CD4-positive, alpha-beta memory T cell (primary cell): Measurements from ENCODE around the gene LMAN2. TPM values are rescaled to one million over a fixed set of nuclear protein-coding genes. Genes with fewer than 3 reads are reported as not detected.
A peak's percentile ranks its signal among the peaks of the same experiment; 100 is the strongest.

Experiments
- CTCF ChIA-PET: fragments of 350-600 bp; sonication (Branson Sonifier 250); formaldehyde crosslinking; loops from one replicate; lab custom pipeline; 2021; ENCODE audit warnings: inconsistent platforms; ENCODE audit not compliant: partially characterized antibody; lab: Charles Lee
- POLR2A ChIA-PET: fragments of 350-600 bp; sonication (Branson Sonifier 250); formaldehyde crosslinking; loops from one replicate; lab custom pipeline; 2021; ENCODE audit not compliant: partially characterized antibody; lab: Charles Lee
- DNase-seq, 5 donors: peaks; one replicate each; pipeline versions ENCODE4 v3.0.0 to v3.0.0-alpha.2; 2020 to 2022; ENCODE audit warnings: mixed read lengths in 1 of 5
- H3K27ac ChIP-seq: one replicate; pipeline ENCODE4 v1.7.0; 2013; ENCODE audit warnings: low read depth, low read length
- H3K27me3 ChIP-seq: 2 replicates; pipeline ENCODE4 v1.7.0; 2013; ENCODE audit warnings: mild to moderate bottlenecking, low read length, moderate library complexity; ENCODE audit not compliant: insufficient read depth
- H3K36me3 ChIP-seq: 2 replicates; pipeline ENCODE4 v1.7.0; 2013; ENCODE audit warnings: mild to moderate bottlenecking, low read length, moderate library complexity; ENCODE audit not compliant: insufficient read depth
- H3K4me1 ChIP-seq: 2 replicates; pipeline ENCODE4 v1.7.0; 2013; ENCODE audit warnings: mild to moderate bottlenecking, low read length, moderate library complexity; ENCODE audit not compliant: insufficient read depth
- H3K4me3 ChIP-seq, 2 donors: one replicate each; pipeline ENCODE4 v1.7.0; 2013; ENCODE audit warnings: low read length in 2 of 2, mild to moderate bottlenecking in 1 of 2
- H3K9me3 ChIP-seq, 2 donors: one replicate each; pipeline ENCODE4 v1.7.0; 2013; ENCODE audit warnings: low read length in 2 of 2, control low read depth in 1 of 2; ENCODE audit not compliant: control insufficient read depth in 1 of 2
- H3K27ac Mint-ChIP-seq, 7 donors: one replicate each; pipeline ENCODE4 v1.8.0; 2020 to 2021; ENCODE audit warnings: mixed read lengths in 7 of 7, mild to moderate bottlenecking in 6 of 7, inconsistent platforms in 3 of 7, moderate library complexity in 3 of 7
- H3K27me3 Mint-ChIP-seq, 2 donors: one replicate each; pipeline ENCODE4 v1.8.0; 2020 to 2021; ENCODE audit warnings: mixed read lengths in 2 of 2
- H3K36me3 Mint-ChIP-seq, 2 donors: one replicate each; pipeline ENCODE4 v1.8.0; 2020 to 2021; ENCODE audit warnings: mixed read lengths in 2 of 2, inconsistent platforms in 1 of 2, mild to moderate bottlenecking in 1 of 2
- H3K4me1 Mint-ChIP-seq, 4 donors: one replicate each; pipeline ENCODE4 v1.8.0; 2020 to 2021; ENCODE audit warnings: mixed read lengths in 4 of 4, mild to moderate bottlenecking in 1 of 4
- H3K4me3 Mint-ChIP-seq, 8 donors: one replicate each; pipeline ENCODE4 v1.8.0; 2020 to 2021; ENCODE audit warnings: mixed read lengths in 8 of 8, mild to moderate bottlenecking in 7 of 8, moderate library complexity in 6 of 8, inconsistent platforms in 3 of 8
- H3K9me3 Mint-ChIP-seq, 8 donors: one replicate each; pipeline ENCODE4 v1.8.0; 2020 to 2021; ENCODE audit warnings: mixed read lengths in 8 of 8, mild to moderate bottlenecking in 5 of 8, inconsistent platforms in 3 of 8, moderate library complexity in 1 of 8
- intact Hi-C: fragments of 100-400 bp; cut with micrococcal nuclease; formaldehyde crosslinking; loops from one replicate; pipeline ENCODE4 v1.15.1; 2023
- polyA plus RNA-seq, 2 donors: library from polyadenylated mRNA; unstranded; fragments of 300-500 nt; fragmentation: Illumina TruSeq; gene quantifications; one replicate each; pipeline ENCODE4 v1.2.3, GENCODE V29; 2021
- total RNA-seq, 2 experiments: library from RNA; stranded (reverse); gene quantifications; one replicate each; pipeline ENCODE4 v1.2.3, GENCODE V29; 2021

Gene LMAN2
- total and polyA plus RNA-seq, 4 experiments from 2014 or later = 114 to 322 (median 173) TPM

- Mint-ChIP-seq H3K27me3 (no peaks in the 10 kb centered on the region), H3K9me3 (peaks cover 0 to 5% (median 0%) of the 10 kb centered on the region in 8 donors), H3K36me3 (peaks cover 38 to 57% of the 10 kb centered on the region in 2 donors), H3K27ac (peak overlapping the region; percentile 60 to 90 (median 84)), H3K4me3 (peak overlapping the region in 4 of 8 donors; percentile 17 to 61 (median 37)), H3K4me1 (peaks cover 36 to 57% (median 47%) of the 10 kb centered on the region in 4 donors)
- CTCF ChIA-PET = interaction anchor here (1.2 to 7.9 kb wide), 3 partner anchors 13 to 183 kb away, joined by 6 to 42 read pairs (median 6); no protein-coding TSS in a partner anchor
- POLR2A ChIA-PET = interaction anchor here (0.7 to 1.1 kb wide), 2 partner anchors 11 to 13 kb away, joined by 3 read pairs; no protein-coding TSS in a partner anchor
- Histone ChIP-seq H3K27me3 (no peaks in the 10 kb centered on the region), H3K36me3 (peaks cover 44% of the 10 kb centered on the region), H3K4me1 (peaks cover 37% of the 10 kb centered on the region), H3K27ac (no peak overlapping the region), H3K9me3 (no peaks in the 10 kb centered on the region), H3K4me3 (no peak overlapping the region)
- intact Hi-C loops = no loop called here
- peak in 1 of 5 donors; percentile 38 for DNase-seq
Observed at GRCh38 chr5:177296581-177296980, 54.9 kb downstream of the LMAN2 start.

GRCh38 chr5:177295924-177296323, 55.5 kb downstream of the LMAN2 start:
- Histone ChIP-seq H3K4me3 (no peak overlapping the region), H3K4me1 (peaks cover 30% of the 10 kb centered on the region), H3K9me3 (no peaks in the 10 kb centered on the region), H3K27me3 (no peaks in the 10 kb centered on the region), H3K27ac (no peak overlapping the region), H3K36me3 (peaks cover 47% of the 10 kb centered on the region)
- Mint-ChIP-seq H3K27ac (peak overlapping the region; percentile 39 to 90 (median 84)), H3K36me3 (peaks cover 40 to 60% of the 10 kb centered on the region in 2 donors), H3K4me3 (peak overlapping the region in 4 of 8 donors; percentile 7 to 48 (median 28)), H3K4me1 (peaks cover 33 to 51% (median 42%) of the 10 kb centered on the region in 4 donors), H3K9me3 (peaks cover 0 to 3% (median 0%) of the 10 kb centered on the region in 8 donors), H3K27me3 (no peaks in the 10 kb centered on the region)
- ChIA-PET POLR2A (interaction anchor here (1.1 kb wide), 1 partner anchor 12 kb away, joined by 3 read pairs; no protein-coding TSS in a partner anchor), CTCF (interaction anchor here (1.2 to 7.9 kb wide), 3 partner anchors 14 to 182 kb away, joined by 6 to 42 read pairs (median 6); no protein-coding TSS in a partner anchor)
- intact Hi-C loops = no loop called here
- no peak for DNase-seq

- peaks cover 21 to 38% (median 30%) of the 10 kb centered on the region in 4 donors for H3K4me1 Mint-ChIP-seq
- H3K27me3 Mint-ChIP-seq = no peaks in the 10 kb centered on the region
- ChIA-PET POLR2A (interaction anchor here (0.6 to 2.0 kb wide), 2 partner anchors 9 to 112 kb away, joined by 3 to 6 read pairs; partner anchors contain the start of genes PRELID1 and RAB24), CTCF (interaction anchor here (1.1 to 7.9 kb wide), 2 partner anchors 9 to 15 kb away, joined by 5 to 42 read pairs; partner anchors contain the start of genes PRELID1 and RAB24)
- intact Hi-C loops = no loop called here
- Histone ChIP-seq H3K9me3 (no peaks in the 10 kb centered on the region), H3K36me3 (peaks cover 52% of the 10 kb centered on the region), H3K4me1 (peaks cover 18% of the 10 kb centered on the region), H3K27me3 (no peaks in the 10 kb centered on the region), H3K27ac (no peak overlapping the region), H3K4me3 (no peak overlapping the region)
- peaks cover 0 to 3% (median 0%) of the 10 kb centered on the region in 8 donors for H3K9me3 Mint-ChIP-seq
- H3K27ac Mint-ChIP-seq = peak overlapping the region in 4 of 7 donors; percentile 22 to 46 (median 36)
- no peak for DNase-seq
- H3K36me3 Mint-ChIP-seq = peaks cover 43 to 64% of the 10 kb centered on the region in 2 donors
- H3K4me3 Mint-ChIP-seq = no peak overlapping the region
Observed at GRCh38 chr5:177294632-177295031, 56.8 kb downstream of the LMAN2 start.

- POLR2A ChIA-PET = interaction anchor here (0.6 to 2.0 kb wide), 2 partner anchors 9 to 112 kb away, joined by 3 to 6 read pairs; partner anchors contain the start of genes PRELID1 and RAB24
- Mint-ChIP-seq H3K27me3 (no peaks in the 10 kb centered on the region), H3K36me3 (peaks cover 47 to 69% of the 10 kb centered on the region in 2 donors), H3K4me3 (no peak overlapping the region), H3K27ac (peak overlapping the region in 1 of 7 donors; percentile 87), H3K9me3 (peaks cover 0 to 3% (median 0%) of the 10 kb centered on the region in 8 donors), H3K4me1 (peaks cover 19 to 31% (median 24%) of the 10 kb centered on the region in 4 donors)
- CTCF ChIA-PET = interaction anchor here (1.1 to 7.9 kb wide), 2 partner anchors 10 to 16 kb away, joined by 5 to 42 read pairs; partner anchors contain the start of genes PRELID1 and RAB24
- peaks cover 57% of the 10 kb centered on the region for H3K36me3 ChIP-seq
- no peaks in the 10 kb centered on the region for H3K27me3 ChIP-seq
- DNase-seq = no peak
- no peak overlapping the region for H3K27ac ChIP-seq
- peaks cover 14% of the 10 kb centered on the region for H3K4me1 ChIP-seq
- intact Hi-C loops = no loop called here
- no peaks in the 10 kb centered on the region for H3K9me3 ChIP-seq
- H3K4me3 ChIP-seq = no peak overlapping the region
Observed at GRCh38 chr5:177293819-177294581, 57.5 kb downstream of the LMAN2 start.

GRCh38 chr5:177291735-177292134, 59.7 kb downstream of the LMAN2 start:
- POLR2A ChIA-PET = no interaction called here
- H3K4me3 Mint-ChIP-seq = no peak overlapping the region
- peaks cover 16 to 25% (median 17%) of the 10 kb centered on the region in 4 donors for H3K4me1 Mint-ChIP-seq
- no peaks in the 10 kb centered on the region for H3K27me3 Mint-ChIP-seq
- H3K9me3 Mint-ChIP-seq = peaks cover 0 to 3% (median 0%) of the 10 kb centered on the region in 8 donors
- H3K36me3 Mint-ChIP-seq = peaks cover 50 to 75% of the 10 kb centered on the region in 2 donors
- peak overlapping the region in 3 of 7 donors; percentile 37 to 76 (median 47) for H3K27ac Mint-ChIP-seq
- Histone ChIP-seq H3K27me3 (no peaks in the 10 kb centered on the region), H3K4me3 (no peak overlapping the region), H3K27ac (no peak overlapping the region), H3K36me3 (peaks cover 67% of the 10 kb centered on the region), H3K9me3 (no peaks in the 10 kb centered on the region), H3K4me1 (peaks cover 11% of the 10 kb centered on the region)
- no peak for DNase-seq
- intact Hi-C loops = no loop called here
- CTCF ChIA-PET = no interaction called here

- Histone ChIP-seq H3K36me3 (peaks cover 67% of the 10 kb centered on the region), H3K27me3 (no peaks in the 10 kb centered on the region), H3K27ac (no peak overlapping the region), H3K9me3 (no peaks in the 10 kb centered on the region), H3K4me1 (peaks cover 4% of the 10 kb centered on the region), H3K4me3 (no peak overlapping the region)
- Mint-ChIP-seq H3K27ac (no peak overlapping the region), H3K36me3 (peaks cover 47 to 75% of the 10 kb centered on the region in 2 donors), H3K27me3 (no peaks in the 10 kb centered on the region), H3K4me1 (peaks cover 9 to 19% (median 10%) of the 10 kb centered on the region in 4 donors), H3K4me3 (no peak overlapping the region), H3K9me3 (peaks cover 0 to 3% (median 0%) of the 10 kb centered on the region in 8 donors)
- intact Hi-C loops = no loop called here
- ChIA-PET POLR2A (no interaction called here), CTCF (no interaction called here)
- no peak for DNase-seq
Observed at GRCh38 chr5:177290816-177291596, 60.5 kb downstream of the LMAN2 start.
